GM21786 (cell line): ENCODE measurements around the gene ERF.

Experiments
- ATAC-seq: cut with Tn5 transposase; IDR thresholded peaks from one replicate; pipeline ENCODE4 v1.9.1; 2021; ENCODE audit not compliant: unreplicated experiment

Gene ERF

GRCh38 chr19:42287017-42287826 lies 32.3 kb upstream of the ERF start:
- ATAC-seq: no peak

GRCh38 chr19:42286349-42287016 lies 31.6 kb upstream of the ERF start:
- ATAC-seq: no peak

DNA sequence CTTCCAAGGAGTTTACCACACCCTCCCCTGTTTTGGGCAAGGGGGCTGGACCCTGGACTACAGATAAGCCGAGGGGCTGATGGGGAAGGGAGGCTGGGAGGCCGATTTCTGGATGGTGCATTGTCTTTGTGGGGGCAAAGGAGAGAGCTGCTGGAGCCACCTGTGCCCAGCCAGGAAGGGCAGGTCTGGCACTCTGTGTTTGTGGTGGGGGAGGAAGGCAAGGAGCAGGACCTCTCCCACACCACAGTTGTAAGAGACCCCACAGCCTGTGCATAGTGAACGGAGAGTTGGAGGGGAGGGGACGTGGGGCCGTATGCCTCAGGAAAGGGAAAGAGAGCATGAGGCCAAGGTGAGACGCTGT lies 31.0 kb upstream of the ERF start:
- no peak for ATAC-seq

DNA sequence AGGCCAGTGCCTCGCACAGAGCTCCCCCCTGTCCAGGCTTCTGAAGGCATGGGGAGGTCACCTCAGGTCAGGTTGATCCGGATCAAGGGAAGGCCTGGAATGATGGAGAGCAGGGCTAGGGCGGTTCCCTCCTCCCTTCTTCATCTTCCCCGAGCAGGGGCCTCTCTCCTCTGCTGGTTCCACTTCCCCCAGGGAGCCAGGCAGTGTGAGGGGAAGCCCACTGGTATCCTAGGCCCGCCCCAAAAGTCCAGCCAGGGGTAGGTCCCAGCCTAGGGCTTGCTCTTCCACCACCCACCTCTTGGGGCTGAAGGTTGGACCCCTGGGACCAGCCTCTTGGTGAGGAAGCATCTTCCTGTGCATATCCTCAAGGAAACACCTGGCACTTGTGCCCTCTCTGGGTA lies 30.6 kb upstream of the ERF start:
- no peak for ATAC-seq

DNA sequence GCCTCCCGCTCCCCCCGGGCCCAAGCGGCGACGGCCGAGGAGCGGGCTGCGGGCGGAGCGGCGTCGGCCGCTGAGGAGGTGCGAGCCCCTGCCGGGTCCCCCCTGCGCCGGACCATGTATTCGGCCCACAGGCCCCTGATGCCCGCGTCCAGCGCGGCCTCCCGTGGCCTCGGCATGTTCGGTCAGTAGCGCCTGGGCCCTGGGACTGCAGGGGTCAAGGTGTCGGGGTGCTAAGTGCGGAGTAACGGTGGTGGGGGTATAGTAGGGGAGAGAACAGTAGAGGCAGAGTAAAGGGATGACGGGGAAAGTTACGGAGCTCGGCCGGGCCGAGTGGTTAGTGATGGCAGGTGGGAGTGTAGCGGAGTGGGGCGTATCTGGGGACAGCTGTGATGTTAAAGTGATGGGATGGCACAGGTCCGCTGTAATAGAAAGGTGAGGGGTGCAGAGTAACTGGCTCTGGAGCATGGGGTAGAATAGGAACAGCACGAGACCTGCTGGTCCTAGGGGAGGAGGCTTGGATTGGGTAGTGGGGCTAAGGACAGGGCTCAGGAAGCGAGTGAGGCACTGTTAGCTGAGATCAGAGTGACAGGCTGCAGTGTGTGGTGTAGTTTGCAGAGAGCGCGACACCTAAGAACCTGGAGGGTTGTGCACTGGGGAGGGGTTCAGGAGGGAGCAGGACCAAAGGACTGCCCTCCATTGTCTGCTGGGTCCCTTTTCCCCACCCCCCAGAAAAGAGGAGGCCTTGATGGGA lies 29.8 kb upstream of the ERF start:
- ATAC-seq: no peak

DNA sequence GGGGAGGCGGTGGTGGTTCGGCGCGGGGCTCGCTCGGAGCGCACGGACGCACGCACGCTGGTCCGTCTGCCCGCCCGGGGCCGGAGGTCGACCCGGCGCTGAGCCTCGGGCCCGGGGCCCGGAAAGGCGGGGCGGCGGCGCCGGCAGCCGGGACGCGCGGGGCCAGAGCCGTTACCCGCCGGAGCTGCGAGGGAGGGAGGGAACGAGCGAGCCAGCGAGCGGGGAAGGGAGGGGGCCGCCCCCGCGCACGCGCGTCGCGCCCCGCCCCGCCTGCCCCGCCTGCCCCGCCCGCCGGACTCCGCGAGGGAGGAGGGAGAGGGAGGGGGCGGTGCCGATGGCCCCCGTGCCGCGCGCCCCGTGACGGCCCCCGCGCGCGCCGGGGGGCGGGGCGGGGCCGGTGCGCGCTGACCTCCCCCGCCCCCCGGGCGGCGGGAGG lies 29.2 kb upstream of the ERF start:
- ATAC-seq: peak; percentile 10

GRCh38 chr19:42283188-42284065 lies 28.5 kb upstream of the ERF start:
- ATAC-seq: peak; percentile 38

DNA sequence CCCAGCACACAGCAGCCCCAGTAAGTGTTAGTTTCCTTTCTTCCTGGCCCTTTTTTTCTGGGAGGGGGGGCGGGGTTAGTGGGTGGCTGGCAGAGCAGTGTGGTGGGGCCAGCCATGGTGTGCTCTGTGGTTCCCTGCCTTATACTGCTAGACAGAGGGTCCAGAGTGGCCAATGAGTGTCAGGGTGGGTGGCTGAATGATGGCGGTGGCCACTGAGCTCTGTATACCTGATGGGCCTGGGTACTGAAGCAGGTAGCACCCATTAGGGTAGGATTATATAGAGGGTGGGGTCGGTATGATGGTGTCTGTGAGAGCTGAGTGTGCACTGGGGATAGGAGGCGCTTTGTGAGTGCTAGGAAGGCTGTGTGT lies 27.9 kb upstream of the ERF start:
- ATAC-seq: no peak

GRCh38 chr19:42281827-42282762 lies 27.2 kb upstream of the ERF start:
- ATAC-seq: no peak

DNA sequence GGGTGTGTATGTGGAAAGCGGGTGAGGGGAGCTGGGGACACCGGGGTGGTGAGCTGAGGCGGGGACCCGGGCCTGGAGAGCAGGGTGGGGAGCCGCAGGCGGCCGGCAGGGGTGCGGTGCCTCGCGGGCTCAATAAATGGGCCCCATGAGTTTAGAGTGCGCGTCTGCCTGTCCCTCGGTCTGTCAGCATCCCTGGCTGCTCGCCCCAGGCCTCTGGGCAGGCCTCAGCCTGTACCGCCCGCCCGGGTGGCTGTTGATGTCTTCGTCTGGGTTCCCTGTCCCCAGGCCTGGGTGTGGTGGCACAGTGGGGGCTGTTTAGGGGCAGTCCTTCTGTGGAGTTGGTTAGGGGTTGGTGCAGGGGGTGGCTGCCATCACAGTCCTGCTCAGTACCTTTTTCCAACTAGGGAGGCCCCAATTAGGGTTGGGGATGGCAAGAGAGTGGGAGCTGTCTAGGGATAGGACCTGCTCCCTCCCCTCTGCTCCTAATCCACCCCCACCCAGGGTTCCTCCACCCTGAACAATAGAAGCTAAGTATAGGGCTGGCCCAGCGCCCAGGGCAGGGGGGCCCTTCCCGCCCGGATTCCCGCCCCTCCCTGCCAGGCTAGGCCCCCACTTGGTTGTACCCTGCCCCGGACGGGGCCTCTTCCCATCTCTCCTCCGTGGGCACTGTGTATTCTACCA lies 26.4 kb upstream of the ERF start:
- ATAC-seq: no peak

- ATAC-seq: no peak
Measured at GRCh38 chr19:42280815-42281145, 25.9 kb upstream of the ERF start.

DNA sequence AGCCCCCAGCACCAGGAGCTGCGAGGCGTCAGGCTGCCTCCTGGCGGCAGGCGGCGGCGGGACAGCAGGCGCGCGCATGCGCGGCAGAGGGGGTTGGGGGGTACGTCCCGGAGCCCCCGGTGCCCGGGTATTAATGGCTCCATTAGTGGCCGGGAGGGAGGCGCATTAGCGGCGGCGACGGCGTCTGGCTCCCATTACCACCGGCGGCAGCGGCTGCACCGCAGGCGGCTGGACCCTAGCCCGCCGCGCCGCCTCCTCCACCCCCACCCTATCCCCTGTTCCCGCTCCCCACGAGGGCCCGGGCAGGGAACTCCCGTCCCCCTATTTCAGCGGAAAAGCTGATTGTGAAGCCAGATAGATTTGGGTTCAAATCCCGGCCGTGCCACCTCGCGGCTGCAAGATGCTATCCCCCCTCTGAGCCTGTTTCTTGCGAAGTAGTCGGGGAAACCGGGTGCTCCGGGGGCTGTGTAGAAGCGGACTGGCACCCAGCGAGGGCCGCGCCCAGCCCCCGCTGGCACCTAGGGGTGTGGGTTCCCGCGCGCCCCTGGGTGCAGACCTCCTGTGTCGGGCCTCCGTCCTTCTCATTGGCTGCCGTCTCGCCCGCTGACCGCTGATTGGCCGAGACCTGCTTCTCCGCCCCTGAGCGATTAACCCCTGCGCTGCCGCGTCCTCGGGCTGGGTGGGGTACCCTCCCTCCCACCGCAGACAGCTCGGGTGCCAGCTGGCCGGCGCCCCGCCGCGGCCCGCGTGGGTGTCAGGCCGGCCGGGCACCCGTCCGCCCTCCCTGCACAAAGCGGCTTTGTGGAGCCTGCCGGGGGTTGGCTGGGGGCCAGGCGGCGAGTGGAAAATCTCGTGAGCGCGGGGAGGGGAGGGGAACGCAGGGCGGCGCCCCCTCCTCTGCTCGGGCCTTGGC lies 25.2 kb upstream of the ERF start:
- peak; percentile 43 for ATAC-seq

GRCh38 chr19:42279155-42279901 lies 24.4 kb upstream of the ERF start:
- no peak for ATAC-seq

DNA sequence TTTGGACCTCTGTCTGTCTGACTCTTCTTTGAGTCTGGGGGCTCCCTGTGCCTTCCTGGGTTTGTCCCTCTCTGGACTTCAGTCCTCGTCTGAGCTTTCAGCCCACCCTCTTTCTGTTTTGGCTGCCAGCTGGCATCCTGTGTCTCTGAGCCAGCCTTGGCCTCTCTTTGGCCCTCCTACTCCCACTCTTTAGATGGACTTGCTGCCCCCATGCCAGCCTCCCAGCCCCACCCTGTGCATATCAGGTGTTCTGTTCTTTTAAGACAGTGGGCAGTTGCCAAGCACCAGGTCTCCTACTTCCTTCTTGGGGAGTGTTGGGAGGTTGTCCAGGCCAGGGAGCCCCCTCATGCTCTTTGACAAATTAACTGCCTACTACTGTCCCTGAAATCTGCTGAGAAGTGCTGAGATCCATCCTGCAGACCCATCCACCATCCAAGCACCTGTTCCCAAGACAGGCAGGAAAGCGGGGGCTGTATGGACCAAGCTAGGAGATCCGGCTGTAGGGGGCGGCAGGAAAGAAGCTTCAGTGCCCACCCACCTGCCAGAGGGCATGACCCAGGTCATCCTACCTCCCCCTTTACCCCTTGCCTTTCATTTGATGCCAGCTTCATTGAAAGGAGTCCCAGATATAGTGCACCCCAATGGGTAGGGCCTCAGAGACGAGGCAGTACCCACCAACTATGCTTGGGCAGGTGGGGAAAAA lies 23.7 kb upstream of the ERF start:
- no peak for ATAC-seq

- ATAC-seq: no peak
Measured at GRCh38 chr19:42277821-42278451, 23.0 kb upstream of the ERF start.

- ATAC-seq: no peak
Measured at GRCh38 chr19:42276821-42277220, 21.9 kb upstream of the ERF start.

DNA sequence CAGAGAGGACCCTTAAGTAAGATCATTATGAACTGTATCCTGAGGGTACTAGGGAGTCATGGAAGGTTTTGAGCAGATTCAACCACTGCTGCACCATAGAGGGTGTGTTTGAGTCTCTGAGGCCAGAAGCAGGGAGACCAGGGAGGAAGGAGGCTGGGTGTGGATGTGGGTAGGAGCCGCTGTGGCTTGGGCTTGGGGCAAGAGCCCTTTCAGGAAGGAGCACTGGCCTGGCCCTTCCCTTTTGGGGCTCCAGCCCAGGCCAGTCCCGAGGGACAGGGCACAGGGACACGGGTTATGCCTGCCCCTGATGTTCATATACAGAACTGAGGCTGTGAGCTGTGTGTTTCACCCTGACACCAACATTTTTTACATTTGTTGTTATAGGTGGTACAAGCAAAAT lies 21.4 kb upstream of the ERF start:
- no peak for ATAC-seq
